ENCODE results near the gene CTNND2. TPM values are rescaled to one million over a fixed set of nuclear protein-coding genes. Genes with fewer than 3 reads are reported as not detected.

CTNND2 gene
- polyA plus RNA-seq, 2 donors = 0.09 TPM; not detected in 1

GRCh38 chr5:11459716-11460115 lies 444.5 kb downstream of the CTNND2 start:
- Histone ChIP-seq H3K27ac (ENCODE audit: low read depth in 2 of 2, low read length in 1 of 2) (no peak overlapping the region), H3K36me3 (ENCODE audit: control insufficient read depth in 2 of 2, insufficient read depth in 2 of 2, low read length in 1 of 2) (no peaks in the 10 kb centered on the region), H3K4me3 (ENCODE audit: low read depth in 1 of 2, low read length in 2 of 2) (no peak overlapping the region), H3K27me3 (ENCODE audit: control insufficient read depth in 1 of 2, insufficient read depth in 2 of 2, low read length in 2 of 2) (no peaks in the 10 kb centered on the region), H3K9me3 (ENCODE audit: control insufficient read depth in 2 of 2, insufficient read depth in 1 of 2, low read depth in 1 of 2, low read length in 1 of 2) (no peaks in the 10 kb centered on the region), H3K4me1 (ENCODE audit: control insufficient read depth in 2 of 2, insufficient read depth in 2 of 2, low read length in 1 of 2) (no peaks in the 10 kb centered on the region)
- WGBS, 2 donors = 76 to 78% methylated on average over 2 of the region's 2 CpGs

GRCh38 chr5:11455505-11455904 lies 448.7 kb downstream of the CTNND2 start:
- WGBS, 2 donors = 93 to 95% methylated on average over 2 of the region's 2 CpGs
- Histone ChIP-seq H3K27ac (ENCODE audit: low read depth in 2 of 2, low read length in 1 of 2) (no peak overlapping the region), H3K4me3 (ENCODE audit: low read depth in 1 of 2, low read length in 2 of 2) (no peak overlapping the region)

GRCh38 chr5:11452852-11453251 lies 451.4 kb downstream of the CTNND2 start:
- Histone ChIP-seq H3K4me1 (ENCODE audit: control insufficient read depth in 2 of 2, insufficient read depth in 2 of 2, low read length in 1 of 2) (no peaks in the 10 kb centered on the region), H3K27ac (ENCODE audit: low read depth in 2 of 2, low read length in 1 of 2) (no peak overlapping the region), H3K4me3 (ENCODE audit: low read depth in 1 of 2, low read length in 2 of 2) (no peak overlapping the region), H3K27me3 (ENCODE audit: control insufficient read depth in 1 of 2, insufficient read depth in 2 of 2, low read length in 2 of 2) (no peaks in the 10 kb centered on the region), H3K9me3 (ENCODE audit: control insufficient read depth in 2 of 2, insufficient read depth in 1 of 2, low read depth in 1 of 2, low read length in 1 of 2) (no peaks in the 10 kb centered on the region), H3K36me3 (ENCODE audit: control insufficient read depth in 2 of 2, insufficient read depth in 2 of 2, low read length in 1 of 2) (no peaks in the 10 kb centered on the region)
- 92 to 97% methylated on average over 2 of the region's 2 CpGs for WGBS, 2 donors

More at GRCh38 chr5:11455505-11455904, 448.7 kb downstream of the CTNND2 start:
- Histone ChIP-seq H3K27me3 (ENCODE audit: control insufficient read depth in 1 of 2, insufficient read depth in 2 of 2, low read length in 2 of 2) (no peaks in the 10 kb centered on the region), H3K4me1 (ENCODE audit: control insufficient read depth in 2 of 2, insufficient read depth in 2 of 2, low read length in 1 of 2) (no peaks in the 10 kb centered on the region), H3K36me3 (ENCODE audit: control insufficient read depth in 2 of 2, insufficient read depth in 2 of 2, low read length in 1 of 2) (no peaks in the 10 kb centered on the region), H3K9me3 (ENCODE audit: control insufficient read depth in 2 of 2, insufficient read depth in 1 of 2, low read depth in 1 of 2, low read length in 1 of 2) (no peaks in the 10 kb centered on the region)

DNA sequence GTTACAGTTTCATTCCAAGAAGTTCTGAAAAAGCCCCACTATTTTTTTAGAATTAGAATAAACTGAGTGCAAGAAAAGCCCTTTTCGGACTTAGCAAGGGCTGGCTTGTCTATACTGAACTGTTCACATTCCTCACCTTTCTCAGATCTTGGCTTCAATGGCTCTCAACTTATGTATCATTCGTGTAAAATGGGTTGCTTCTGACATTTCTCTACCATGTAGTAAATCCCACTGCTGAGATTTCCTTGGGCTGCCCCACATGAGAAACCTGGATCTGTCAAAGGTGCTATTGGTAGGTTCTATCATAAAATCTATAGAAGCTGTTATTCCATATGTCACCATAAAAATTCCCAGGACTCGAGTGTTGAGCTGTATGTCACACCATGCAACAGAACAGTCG lies 454.3 kb downstream of the CTNND2 start:
- Histone ChIP-seq H3K36me3 (ENCODE audit: control insufficient read depth in 2 of 2, insufficient read depth in 2 of 2, low read length in 1 of 2) (no peaks in the 10 kb centered on the region), H3K27me3 (ENCODE audit: control insufficient read depth in 1 of 2, insufficient read depth in 2 of 2, low read length in 2 of 2) (no peaks in the 10 kb centered on the region), H3K9me3 (ENCODE audit: control insufficient read depth in 2 of 2, insufficient read depth in 1 of 2, low read depth in 1 of 2, low read length in 1 of 2) (no peaks in the 10 kb centered on the region), H3K4me3 (ENCODE audit: low read depth in 1 of 2, low read length in 2 of 2) (no peak overlapping the region), H3K27ac (ENCODE audit: low read depth in 2 of 2, low read length in 1 of 2) (no peak overlapping the region), H3K4me1 (ENCODE audit: control insufficient read depth in 2 of 2, insufficient read depth in 2 of 2, low read length in 1 of 2) (no peaks in the 10 kb centered on the region)
- 79 to 83% methylated on average over 4 of the region's 4 CpGs for WGBS, 2 donors

GRCh38 chr5:11449217-11449616 lies 455.0 kb downstream of the CTNND2 start:
- no peaks in the 10 kb centered on the region for H3K4me1 ChIP-seq (ENCODE audit: control insufficient read depth in 2 of 2, insufficient read depth in 2 of 2, low read length in 1 of 2)
- 67 to 75% methylated on average over 4 of the region's 4 CpGs for whole genome bisulfite sequencing, 2 donors
- no peaks in the 10 kb centered on the region for H3K9me3 ChIP-seq (ENCODE audit: control insufficient read depth in 2 of 2, insufficient read depth in 1 of 2, low read depth in 1 of 2, low read length in 1 of 2)
- no peak overlapping the region for H3K27ac ChIP-seq (ENCODE audit: low read depth in 2 of 2, low read length in 1 of 2)
- H3K4me3 ChIP-seq (ENCODE audit: low read depth in 1 of 2, low read length in 2 of 2) = no peak overlapping the region
- no peaks in the 10 kb centered on the region for H3K27me3 ChIP-seq (ENCODE audit: control insufficient read depth in 1 of 2, insufficient read depth in 2 of 2, low read length in 2 of 2)
- no peaks in the 10 kb centered on the region for H3K36me3 ChIP-seq (ENCODE audit: control insufficient read depth in 2 of 2, insufficient read depth in 2 of 2, low read length in 1 of 2)

DNA sequence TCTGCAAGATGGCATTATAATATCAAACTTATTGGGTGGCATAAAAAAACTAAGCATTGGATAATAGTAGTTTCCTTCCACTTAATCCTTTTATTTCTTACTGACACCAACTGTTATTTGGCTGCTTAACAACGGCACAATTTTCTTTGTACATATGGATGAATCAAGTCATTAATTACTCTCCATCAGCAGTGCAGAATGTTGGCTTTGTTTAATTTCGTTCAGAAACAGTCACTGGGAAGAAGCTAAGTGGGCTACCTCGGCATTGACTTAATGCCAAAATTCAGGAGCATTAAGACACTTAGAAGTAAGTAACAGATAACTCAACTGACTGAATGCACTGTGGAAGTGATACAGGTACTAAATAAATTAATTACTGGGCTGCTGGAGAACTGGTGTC lies 460.4 kb downstream of the CTNND2 start:
- 24 to 50% methylated on average over 3 of the region's 3 CpGs for WGBS, 2 donors
- Histone ChIP-seq H3K36me3 (ENCODE audit: control insufficient read depth in 2 of 2, insufficient read depth in 2 of 2, low read length in 1 of 2) (no peaks in the 10 kb centered on the region), H3K9me3 (ENCODE audit: control insufficient read depth in 2 of 2, insufficient read depth in 1 of 2, low read depth in 1 of 2, low read length in 1 of 2) (no peaks in the 10 kb centered on the region), H3K4me1 (ENCODE audit: control insufficient read depth in 2 of 2, insufficient read depth in 2 of 2, low read length in 1 of 2) (no peaks in the 10 kb centered on the region), H3K4me3 (ENCODE audit: low read depth in 1 of 2, low read length in 2 of 2) (no peak overlapping the region), H3K27ac (ENCODE audit: low read depth in 2 of 2, low read length in 1 of 2) (no peak overlapping the region), H3K27me3 (ENCODE audit: control insufficient read depth in 1 of 2, insufficient read depth in 2 of 2, low read length in 2 of 2) (no peaks in the 10 kb centered on the region)

DNA sequence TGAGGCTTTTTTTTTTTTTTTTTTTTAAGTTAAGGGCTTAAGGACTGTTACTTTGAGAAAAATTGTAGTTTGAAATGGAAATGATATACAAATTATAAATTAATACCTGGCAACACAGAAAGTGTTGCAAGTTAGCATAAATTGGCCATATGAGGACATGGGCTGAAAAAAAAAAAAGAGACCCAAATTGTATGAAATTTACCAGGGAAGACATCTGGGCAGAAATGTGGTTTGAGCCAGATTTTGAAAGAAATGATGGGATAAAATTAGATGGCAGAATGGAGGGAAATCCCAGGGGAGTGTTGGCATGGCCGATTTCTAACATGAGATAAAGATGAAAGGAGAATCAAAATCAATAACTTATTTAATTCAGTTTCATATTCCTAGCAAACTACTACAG lies 472.1 kb downstream of the CTNND2 start:
- H3K9me3 ChIP-seq (ENCODE audit: control insufficient read depth in 2 of 2, insufficient read depth in 1 of 2, low read depth in 1 of 2, low read length in 1 of 2) = no peaks in the 10 kb centered on the region
- H3K4me1 ChIP-seq (ENCODE audit: control insufficient read depth in 2 of 2, insufficient read depth in 2 of 2, low read length in 1 of 2) = no peaks in the 10 kb centered on the region
- H3K4me3 ChIP-seq (ENCODE audit: low read depth in 1 of 2, low read length in 2 of 2) = no peak overlapping the region
- no peaks in the 10 kb centered on the region for H3K27me3 ChIP-seq (ENCODE audit: control insufficient read depth in 1 of 2, insufficient read depth in 2 of 2, low read length in 2 of 2)
- H3K36me3 ChIP-seq (ENCODE audit: control insufficient read depth in 2 of 2, insufficient read depth in 2 of 2, low read length in 1 of 2) = no peaks in the 10 kb centered on the region
- WGBS, 2 donors = 64 to 72% methylated on average over 1 of the region's 1 CpG
- H3K27ac ChIP-seq (ENCODE audit: low read depth in 2 of 2, low read length in 1 of 2) = no peak overlapping the region

DNA sequence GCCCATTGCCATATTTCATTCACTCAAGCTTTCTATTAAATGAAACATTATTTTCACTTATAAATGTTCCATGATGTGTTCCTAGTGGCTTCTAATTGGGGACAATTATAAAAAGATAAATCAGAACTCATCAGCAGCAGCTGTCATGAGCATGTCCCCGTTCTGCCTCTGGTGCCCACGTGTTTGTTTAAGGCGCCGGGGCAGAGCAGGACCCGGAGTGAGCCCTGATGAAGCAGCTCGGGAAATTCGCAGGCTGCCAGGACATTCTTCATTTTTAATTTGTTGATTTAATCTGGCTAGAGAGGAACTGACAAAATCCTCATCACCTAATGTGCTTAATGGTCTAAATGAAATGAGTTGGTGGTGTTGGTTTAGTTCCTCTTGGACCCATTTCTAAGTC lies 475.0 kb downstream of the CTNND2 start:
- 58 to 71% methylated on average over 7 of the region's 7 CpGs for WGBS, 2 donors
- Histone ChIP-seq H3K27me3 (ENCODE audit: control insufficient read depth in 1 of 2, insufficient read depth in 2 of 2, low read length in 2 of 2) (no peaks in the 10 kb centered on the region), H3K4me1 (ENCODE audit: control insufficient read depth in 2 of 2, insufficient read depth in 2 of 2, low read length in 1 of 2) (no peaks in the 10 kb centered on the region), H3K9me3 (ENCODE audit: control insufficient read depth in 2 of 2, insufficient read depth in 1 of 2, low read depth in 1 of 2, low read length in 1 of 2) (no peaks in the 10 kb centered on the region), H3K4me3 (ENCODE audit: low read depth in 1 of 2, low read length in 2 of 2) (no peak overlapping the region), H3K36me3 (ENCODE audit: control insufficient read depth in 2 of 2, insufficient read depth in 2 of 2, low read length in 1 of 2) (no peaks in the 10 kb centered on the region), H3K27ac (ENCODE audit: low read depth in 2 of 2, low read length in 1 of 2) (no peak overlapping the region)

DNA sequence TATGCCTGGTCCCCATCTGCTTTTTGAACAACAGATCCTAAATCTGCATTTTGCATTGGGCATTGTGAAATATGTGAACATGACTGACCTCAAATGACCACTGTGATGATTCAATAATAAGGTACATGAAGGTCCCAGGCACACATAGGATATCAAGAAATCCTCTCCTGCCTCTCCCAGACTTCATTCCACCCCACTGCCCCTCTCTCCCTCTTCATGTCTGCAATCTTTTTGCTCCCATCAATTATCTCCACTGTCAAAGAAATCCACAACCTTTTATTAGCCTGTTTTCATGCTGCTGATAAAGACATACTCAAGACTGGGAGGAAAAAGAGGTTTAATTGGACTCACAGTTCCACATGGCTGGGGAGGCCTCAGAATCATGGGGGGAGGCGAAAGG lies 476.7 kb downstream of the CTNND2 start:
- H3K4me1 ChIP-seq (ENCODE audit: control insufficient read depth in 2 of 2, insufficient read depth in 2 of 2, low read length in 1 of 2) = no peaks in the 10 kb centered on the region
- 83 to 88% methylated on average over 1 of the region's 1 CpG for WGBS, 2 donors
- H3K27me3 ChIP-seq (ENCODE audit: control insufficient read depth in 1 of 2, insufficient read depth in 2 of 2, low read length in 2 of 2) = no peaks in the 10 kb centered on the region
- H3K27ac ChIP-seq (ENCODE audit: low read depth in 2 of 2, low read length in 1 of 2) = no peak overlapping the region
- H3K36me3 ChIP-seq (ENCODE audit: control insufficient read depth in 2 of 2, insufficient read depth in 2 of 2, low read length in 1 of 2) = no peaks in the 10 kb centered on the region
- no peak overlapping the region for H3K4me3 ChIP-seq (ENCODE audit: low read depth in 1 of 2, low read length in 2 of 2)
- H3K9me3 ChIP-seq (ENCODE audit: control insufficient read depth in 2 of 2, insufficient read depth in 1 of 2, low read depth in 1 of 2, low read length in 1 of 2) = no peaks in the 10 kb centered on the region

DNA sequence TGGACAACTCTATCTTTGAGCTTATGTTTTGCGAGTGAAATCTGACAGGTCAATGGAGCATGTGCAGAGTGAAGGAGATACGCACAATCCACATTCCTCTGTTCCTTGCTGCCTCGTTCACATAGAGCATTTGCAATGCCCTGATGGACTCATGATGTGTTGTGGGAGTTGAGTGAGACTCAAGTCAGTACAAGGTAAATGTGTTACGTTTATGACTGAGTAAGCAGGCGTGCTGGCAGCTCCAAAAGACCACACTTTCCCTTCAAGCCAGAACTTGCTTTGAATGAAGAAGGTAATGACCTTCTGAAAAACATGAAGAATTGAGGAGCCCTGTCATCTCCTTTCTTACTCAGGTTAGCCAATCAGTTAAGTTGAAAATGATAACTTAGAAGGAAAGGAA lies 477.8 kb downstream of the CTNND2 start:
- 67 to 69% methylated on average over 5 of the region's 5 CpGs for WGBS, 2 donors
- no peaks in the 10 kb centered on the region for H3K27me3 ChIP-seq (ENCODE audit: control insufficient read depth in 1 of 2, insufficient read depth in 2 of 2, low read length in 2 of 2)
- no peaks in the 10 kb centered on the region for H3K4me1 ChIP-seq (ENCODE audit: control insufficient read depth in 2 of 2, insufficient read depth in 2 of 2, low read length in 1 of 2)
- no peak overlapping the region for H3K4me3 ChIP-seq (ENCODE audit: low read depth in 1 of 2, low read length in 2 of 2)
- H3K27ac ChIP-seq (ENCODE audit: low read depth in 2 of 2, low read length in 1 of 2) = no peak overlapping the region
- no peaks in the 10 kb centered on the region for H3K9me3 ChIP-seq (ENCODE audit: control insufficient read depth in 2 of 2, insufficient read depth in 1 of 2, low read depth in 1 of 2, low read length in 1 of 2)
- no peaks in the 10 kb centered on the region for H3K36me3 ChIP-seq (ENCODE audit: control insufficient read depth in 2 of 2, insufficient read depth in 2 of 2, low read length in 1 of 2)
